Endothelial cell of umbilical vein (primary cell): Measurements from ENCODE around the gene PIGZ.

Source experiments
- CTCF ChIP-seq, 2 donors: IDR thresholded peaks; 1 replicate in 1 of 2; 2 replicates in 1 of 2; pipeline ENCODE4 v1.5.1; 2011; ENCODE audit warnings: low read length in 2 of 2, mild to moderate bottlenecking in 2 of 2, moderate library complexity in 2 of 2, control low read depth in 1 of 2, inconsistent platforms in 1 of 2, low read depth in 1 of 2; ENCODE audit not compliant: insufficient read depth in 1 of 2; ENCODE audit errors: extremely low read depth in 1 of 2
- EZH2 ChIP-seq: IDR thresholded peaks from 2 replicates; pipeline ENCODE4 v1.6.1; 2012; ENCODE audit warnings: borderline replicate concordance, low read depth, mild to moderate bottlenecking, moderate library complexity, low read length, inconsistent platforms; ENCODE audit not compliant: severe bottlenecking
- FOS ChIP-seq: IDR thresholded peaks from 2 replicates; pipeline ENCODE4 v1.6.1; 2011; ENCODE audit warnings: mild to moderate bottlenecking, low read length, moderate library complexity, borderline replicate concordance; ENCODE audit not compliant: insufficient read depth
- GATA2 ChIP-seq: IDR thresholded peaks from 2 replicates; pipeline ENCODE4 v1.7.0; 2011; ENCODE audit warnings: low read depth, mild to moderate bottlenecking, moderate library complexity, mixed read lengths, low read length; ENCODE audit not compliant: insufficient read length, insufficient read depth
- JUN ChIP-seq: IDR thresholded peaks from 2 replicates; pipeline ENCODE4 v1.6.1; 2011; ENCODE audit warnings: borderline replicate concordance, low read depth; ENCODE audit not compliant: insufficient read length, insufficient read depth
- MYC ChIP-seq: IDR thresholded peaks from one replicate; pipeline ENCODE4 v1.6.1; 2011; ENCODE audit warnings: mild to moderate bottlenecking, low read depth, low read length
- POLR2A ChIP-seq: IDR thresholded peaks from 2 replicates; pipeline ENCODE4 v1.6.1; 2012; ENCODE audit warnings: low read depth, mild to moderate bottlenecking, control low read depth, low read length
- POLR2AphosphoS5 ChIP-seq: IDR thresholded peaks from 2 replicates; pipeline ENCODE4 v1.6.1; 2012; ENCODE audit warnings: low read depth, mild to moderate bottlenecking, control low read depth, low read length, moderate library complexity; ENCODE audit not compliant: insufficient read depth
- TF ChIP-seq, protein P1 (sequence below): IDR thresholded peaks from 2 replicates; pipeline ENCODE4 v1.6.1; 2011; ENCODE audit not compliant: insufficient read depth, insufficient read length

DNA sequence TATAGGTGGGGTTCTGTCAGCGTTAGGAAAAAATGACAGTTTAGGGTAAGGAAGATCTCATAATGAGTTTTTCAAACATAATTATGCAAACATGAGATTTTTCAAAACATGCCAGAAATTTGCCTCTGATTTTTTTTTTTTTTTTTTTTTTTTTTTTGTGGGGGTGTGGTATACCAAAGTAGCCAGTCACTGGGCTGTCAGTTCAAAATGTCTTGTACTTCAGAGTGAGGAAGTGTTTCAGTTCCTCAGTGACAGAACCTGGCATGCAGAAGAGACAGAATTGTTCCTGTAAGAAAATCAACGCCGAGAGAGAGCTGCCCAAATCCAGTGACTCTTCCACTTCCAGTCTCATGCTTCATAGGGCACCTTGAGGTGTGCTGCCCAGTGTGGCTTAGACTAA, 36.0 kb downstream of the PIGZ start:
- no peak for TF ChIP-seq EZH2
- TF ChIP-seq CTCF (IDR thresholded peaks at IDR 0.05; ENCODE audit: extremely low read depth in 1 of 2, insufficient read depth in 1 of 2, low read depth in 1 of 2, low read length in 2 of 2): no peak
- TF ChIP-seq, protein P1, sequence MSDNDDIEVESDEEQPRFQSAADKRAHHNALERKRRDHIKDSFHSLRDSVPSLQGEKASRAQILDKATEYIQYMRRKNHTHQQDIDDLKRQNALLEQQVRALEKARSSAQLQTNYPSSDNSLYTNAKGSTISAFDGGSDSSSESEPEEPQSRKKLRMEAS: no peak
- TF ChIP-seq MYC: no peak
- TF ChIP-seq GATA2: no peak
- no peak for TF ChIP-seq POLR2AphosphoS5
- no peak for TF ChIP-seq POLR2A
- TF ChIP-seq JUN: no peak
- no peak for TF ChIP-seq FOS
